ENCODE data around the gene PPP2R5E. TPM values are rescaled to one million over a fixed set of nuclear protein-coding genes. Genes with fewer than 3 reads are reported as not detected.

The PPP2R5E gene
- total and polyA plus RNA-seq, 2 of the 8 experiments (the other 6 are each of a cell fraction or from before 2014, with no cell fraction given): 6.8 to 64.6 TPM

DNA sequence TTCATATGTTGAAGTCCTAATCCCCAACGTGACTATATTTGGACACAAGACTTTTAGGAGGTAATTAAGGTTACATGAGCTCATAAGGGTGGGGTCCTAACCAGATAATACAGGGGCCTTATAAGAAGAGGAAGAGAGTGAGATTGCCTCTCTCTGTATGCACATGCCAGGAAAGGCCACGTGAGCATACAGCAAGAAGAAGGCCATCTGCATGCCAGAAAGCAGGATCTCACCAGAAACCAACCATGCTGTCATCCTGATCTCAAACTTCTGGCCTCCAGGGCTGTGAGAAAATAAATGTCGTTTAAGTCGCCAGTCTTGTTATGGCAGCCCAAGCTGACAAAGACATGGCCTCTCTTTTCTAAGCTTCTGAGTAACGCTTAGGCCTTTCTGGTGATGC, 155.5 kb downstream of the PPP2R5E start:
- H3K18ac ChIP-seq (ENCODE audit: extremely low read depth, low read length): no peak overlapping the region
- H3K14ac ChIP-seq (ENCODE audit: insufficient read length): no peak overlapping the region
- H2BK5ac ChIP-seq (ENCODE audit: low read depth, low read length): no peak overlapping the region
- 93% methylated on average over 5 of the region's 5 CpGs; no CpG with 5 or more reads in 1 of the 2 experiments for WGBS, 2 experiments (ENCODE audit: extremely low coverage in 1 of 2, insufficient coverage in 1 of 2, insufficient read length in 1 of 2, insufficient replicate concordance in 2 of 2, low coverage in 1 of 2, low lambda C conversion rate in 2 of 2, missing lambda C conversion rate in 1 of 2)
- ChIA-PET POLR2A (ENCODE audit: partially characterized antibody) (no interaction called here), CTCF (ENCODE audit: partially characterized antibody) (interaction anchor here (0.6 to 1.8 kb wide), 7 partner anchors 105 to 677 kb away, joined by 3 to 7 read pairs (median 3); no protein-coding TSS in a partner anchor)
- no peaks in the 10 kb centered on the region for H3K27me3 ChIP-seq (replicated peaks in 1 of 4; ENCODE audit: control insufficient read depth in 3 of 4, extremely low read depth in 1 of 4, insufficient read depth in 3 of 4, low read length in 3 of 4)
- no peak overlapping the region for H2BK12ac ChIP-seq (ENCODE audit: low read depth, low read length)
- no peak overlapping the region for H2BK15ac ChIP-seq (ENCODE audit: low read length)
- no peaks in the 10 kb centered on the region for H3K79me2 ChIP-seq (ENCODE audit: control insufficient read depth in 1 of 2, insufficient read depth in 2 of 2, low read length in 2 of 2)
- no peak overlapping the region for H2BK120ac ChIP-seq (replicated peaks; ENCODE audit: low read depth, low read length)
- no peak overlapping the region for H3K56ac ChIP-seq (replicated peaks; ENCODE audit: insufficient read length, low read depth, low read length)
- no peaks in the 10 kb centered on the region for H4K20me1 ChIP-seq (replicated peaks in 1 of 2; ENCODE audit: control insufficient read depth in 1 of 2, insufficient read depth in 2 of 2, low read length in 2 of 2)
- FAIRE-seq (no peak), DNase-seq (ENCODE audit: low read depth in 1 of 2, low spot score in 2 of 2) (no peak)
- no peak overlapping the region for H3K9ac ChIP-seq (replicated peaks in 1 of 4; ENCODE audit: extremely low read depth in 1 of 4, low read depth in 3 of 4, low read length in 3 of 4)
- H2AK5ac ChIP-seq (ENCODE audit: low read depth, low read length): no peak overlapping the region
- H3K4me1 ChIP-seq (replicated peaks in 1 of 4; ENCODE audit: control insufficient read depth in 3 of 4, insufficient read depth in 4 of 4, low read length in 3 of 4): no peaks in the 10 kb centered on the region
- H3K23ac ChIP-seq (ENCODE audit: insufficient read length): no peak overlapping the region
- no peak overlapping the region for H4K91ac ChIP-seq (replicated peaks; ENCODE audit: insufficient read length, low read length)
- no peaks in the 10 kb centered on the region for H3K9me3 ChIP-seq (ENCODE audit: insufficient read depth in 2 of 2, low read depth in 1 of 2, low read length in 1 of 2)
- no peak overlapping the region for H3K4me3 ChIP-seq (ENCODE audit: extremely low read depth in 1 of 4, insufficient read depth in 2 of 4, low read depth in 3 of 4, low read length in 4 of 4)
- H3K4me2 ChIP-seq (ENCODE audit: insufficient read depth in 1 of 2, low read depth in 2 of 2, low read length in 2 of 2): no peak overlapping the region
- H3K27ac ChIP-seq (ENCODE audit: low read depth, low read length): no peak overlapping the region
- no peaks in the 10 kb centered on the region for H3K23me2 ChIP-seq (ENCODE audit: low read depth, low read length)
- no peak overlapping the region for H4K5ac ChIP-seq (ENCODE audit: insufficient read length, low read depth, low read length)
- H2AFZ ChIP-seq (ENCODE audit: low read length): no peak overlapping the region
- no peak overlapping the region for H3K4ac ChIP-seq (replicated peaks; ENCODE audit: insufficient read length, low read depth, low read length)
- no peak overlapping the region for H2BK20ac ChIP-seq (ENCODE audit: low read length)
- peaks cover 2 to 33% (median 17%) of the 10 kb centered on the region in 4 experiments; a peak in 7 of 8 replicates for H3K36me3 ChIP-seq (ENCODE audit: control insufficient read depth in 2 of 4, insufficient read depth in 4 of 4, low read length in 3 of 4)
- no peak overlapping the region for H4K8ac ChIP-seq (ENCODE audit: extremely low read depth, insufficient read depth, low read length)
- no peaks in the 10 kb centered on the region; the same call in 1 of the 2 replicates for H3K79me1 ChIP-seq (ENCODE audit: low read depth, low read length)
- no peak for TF ChIP-seq NANOG (IDR thresholded peaks at IDR 0.05; ENCODE audit: insufficient read depth, low read depth, low read length, poor library complexity, severe bottlenecking)

All from H1 (cell line).